HG03045 (cell line): Measurements from ENCODE around the gene C10orf120.

Source experiments
- ATAC-seq: cut with Tn5 transposase; IDR thresholded peaks from one replicate; pipeline ENCODE4 v1.9.1; 2021; ENCODE audit warnings: mild to moderate bottlenecking, moderate library complexity; ENCODE audit not compliant: unreplicated experiment

The C10orf120 gene

GRCh38 chr10:122662231-122662630 lies 37.4 kb downstream of the C10orf120 start:
- no peak for ATAC-seq

- ATAC-seq, result no peak
Observed at GRCh38 chr10:122660696-122661095, 39.0 kb downstream of the C10orf120 start.

GRCh38 chr10:122659651-122660050 lies 40.0 kb downstream of the C10orf120 start:
- no peak for ATAC-seq

GRCh38 chr10:122659126-122659525 lies 40.5 kb downstream of the C10orf120 start:
- ATAC-seq, result no peak

- ATAC-seq, result no peak
Observed at GRCh38 chr10:122658356-122659049, 41.1 kb downstream of the C10orf120 start.

- no peak for ATAC-seq
Observed at GRCh38 chr10:122657729-122658128, 41.9 kb downstream of the C10orf120 start.

GRCh38 chr10:122657255-122657654 lies 42.4 kb downstream of the C10orf120 start:
- no peak for ATAC-seq

GRCh38 chr10:122656741-122657140 lies 42.9 kb downstream of the C10orf120 start:
- ATAC-seq, result no peak

GRCh38 chr10:122656308-122656705 lies 43.3 kb downstream of the C10orf120 start:
- no peak for ATAC-seq

- ATAC-seq, result no peak
Observed at GRCh38 chr10:122655524-122656307, 43.9 kb downstream of the C10orf120 start.

- no peak for ATAC-seq
Observed at GRCh38 chr10:122650331-122650730, 49.3 kb downstream of the C10orf120 start.

GRCh38 chr10:122649903-122650302 lies 49.7 kb downstream of the C10orf120 start:
- no peak for ATAC-seq

- ATAC-seq, result no peak
Observed at GRCh38 chr10:122648599-122649428, 50.8 kb downstream of the C10orf120 start.
